HepG2 (cell line): Measurements from ENCODE around the gene MFNG. TPM values are rescaled to one million over a fixed set of nuclear protein-coding genes. Genes with fewer than 3 reads are reported as not detected.

ENCODE experiments used
- ATAC-seq: fragments of 200-7000 bp; cut with Tn5 transposase; 3 replicates; pipeline ENCODE4 v1.9.1; 2020; ENCODE audit warnings: mild to moderate bottlenecking, moderate library complexity
- BruUV-seq: library from RNA; stranded (reverse); fragments of 400-500 nt; replicated peaks from 2 replicates; lab custom pipeline; 2021; lab: Mats Ljungman, UMichigan
- CTCF ChIA-PET: fragments of 300-600 bp; formaldehyde crosslinking; extraction: SDS; loops from one replicate; lab custom pipeline; 2021; ENCODE audit warnings: low total read pairs, inconsistent platforms, low intra/inter-chr PET ratio; lab: Yijun Ruan, JAX
- POLR2A ChIA-PET: fragments of 350-600 bp; sonication (Branson Sonifier 250); formaldehyde crosslinking; loops from one replicate; lab custom pipeline; 2020; ENCODE audit warnings: antibody characterized with exemption, inconsistent platforms; lab: Yijun Ruan, JAX
- DNase-seq: peaks from one replicate; pipeline ENCODE4 v3.0.0-alpha.2; 2015; ENCODE audit warnings: low spot score
- FAIRE-seq: peaks from 3 replicates; lab custom pipeline; 2011; peaks lifted over from hg19 to GRCh38; lab: Jason Lieb, UNC
- H2AFZ ChIP-seq: one replicate; pipeline ENCODE4 v1.6.1; 2011; ENCODE audit warnings: low read length, inconsistent platforms
- H3K27ac ChIP-seq: fragments of 300-600 bp; 3 replicates; pipeline ENCODE4 v1.8.0; 2011; ENCODE audit warnings: mixed run types, mild to moderate bottlenecking, mixed read lengths, low read length, inconsistent platforms; ENCODE audit not compliant: insufficient read depth; ENCODE audit errors: extremely low read length
- H3K27me3 ChIP-seq, 2 experiments: fragments of 200-600 bp in 1 of 2; 2 replicates in 1 of 2; 3 replicates in 1 of 2; pipeline versions ENCODE4 v1.6.0 to v1.8.0; 2011; ENCODE audit warnings: low read length in 2 of 2, mild to moderate bottlenecking in 2 of 2, moderate library complexity in 2 of 2, inconsistent platforms in 1 of 2; ENCODE audit not compliant: insufficient read depth in 2 of 2, control insufficient read depth in 1 of 2
- H3K36me3 ChIP-seq, 2 experiments: fragments of 200-600 bp in 1 of 2; replicated peaks in 1 of 2; 2 replicates in 1 of 2; 3 replicates in 1 of 2; pipeline versions ENCODE4 v1.5.1 to v1.8.0; 2011; ENCODE audit warnings: low read length in 2 of 2, inconsistent platforms in 1 of 2; ENCODE audit not compliant: insufficient read depth in 2 of 2, control insufficient read depth in 1 of 2
- H3K4me1 ChIP-seq: 2 replicates; pipeline ENCODE4 v1.5.1; 2012; ENCODE audit warnings: low read length, inconsistent platforms; ENCODE audit not compliant: insufficient read depth
- H3K4me2 ChIP-seq: 2 replicates; pipeline ENCODE4 v1.6.0; 2011; ENCODE audit warnings: low read depth, low read length, inconsistent platforms
- H3K4me3 ChIP-seq, 3 experiments: fragments of 200-600 bp in 1 of 3; sonication (generic), shearing (Covaris generic) in 1 of 3; replicated peaks in 1 of 3; 2 replicates each; pipeline ENCODE4 v1.5.1; 2011 to 2016; ENCODE audit warnings: low read length in 3 of 3, inconsistent platforms in 2 of 3, low read depth in 2 of 3, mild to moderate bottlenecking in 2 of 3, control low read depth in 1 of 3, mixed read lengths in 1 of 3; ENCODE audit not compliant: insufficient read depth in 1 of 3
- H3K79me2 ChIP-seq: one replicate; pipeline ENCODE4 v1.6.1; 2011; ENCODE audit warnings: low read length, inconsistent platforms; ENCODE audit not compliant: insufficient read depth
- H3K9ac ChIP-seq: 2 replicates; pipeline ENCODE4 v1.6.0; 2011; ENCODE audit warnings: mild to moderate bottlenecking, low read depth, low read length, inconsistent platforms; ENCODE audit not compliant: insufficient read depth
- H3K9me3 ChIP-seq: 2 replicates; pipeline ENCODE4 v1.5.1; 2012; ENCODE audit warnings: mild to moderate bottlenecking, low read length
- H4K20me1 ChIP-seq: 2 replicates; pipeline ENCODE4 v1.6.0; 2011; ENCODE audit warnings: inconsistent platforms, mild to moderate bottlenecking, low read length, moderate library complexity; ENCODE audit not compliant: insufficient read depth
- AHR ChIP-seq: IDR thresholded peaks from 2 replicates; pipeline ENCODE4 v1.6.1; 2018; ENCODE audit warnings: missing genetic modification reagents, missing compliant biosample characterization
- ATF3 ChIP-seq: sonication (generic); formaldehyde crosslinking; IDR thresholded peaks from 2 replicates; pipeline ENCODE4 v1.4.0; 2020; ENCODE audit warnings: missing genetic modification reagents
- ETV5 ChIP-seq: IDR thresholded peaks from 2 replicates; pipeline ENCODE4 v1.6.1; 2018; ENCODE audit warnings: missing biosample characterization, missing genetic modification reagents, inconsistent platforms, borderline replicate concordance
- NR2F1 ChIP-seq, 2 experiments: fragments of 450-650 bp in 1 of 2; formaldehyde crosslinking in 1 of 2; IDR thresholded peaks; 2 replicates each; pipeline versions ENCODE4 v1.5.0 to v1.6.1; 2016 to 2020; ENCODE audit warnings: mild to moderate bottlenecking in 1 of 2, missing compliant biosample characterization in 1 of 2, missing genetic modification reagents in 1 of 2, moderate library complexity in 1 of 2
- RNF219 ChIP-seq: sonication (generic); formaldehyde crosslinking; IDR thresholded peaks from 2 replicates; pipeline ENCODE4 v1.5.0; 2020; ENCODE audit warnings: mild to moderate bottlenecking, missing genetic modification reagents
- ZMAT5 ChIP-seq: sonication (generic); formaldehyde crosslinking; IDR thresholded peaks from 2 replicates; pipeline ENCODE4 v1.5.0; 2020; ENCODE audit warnings: mild to moderate bottlenecking, low read depth, missing genetic modification reagents, borderline replicate concordance
- ZNF18 ChIP-seq: sonication (generic); formaldehyde crosslinking; IDR thresholded peaks from 2 replicates; pipeline ENCODE4 v1.8.0; 2022; ENCODE audit warnings: mild to moderate bottlenecking, missing genetic modification reagents; ENCODE audit not compliant: insufficient replicate concordance
- ZNF253 ChIP-seq: sonication (generic); formaldehyde crosslinking; IDR thresholded peaks from 2 replicates; pipeline ENCODE4 v1.8.0; 2022; ENCODE audit warnings: mild to moderate bottlenecking, missing genetic modification reagents, borderline replicate concordance
- ZNF607 ChIP-seq: sonication (generic); formaldehyde crosslinking; IDR thresholded peaks from 2 replicates; pipeline ENCODE4 v1.5.1; 2020; ENCODE audit warnings: missing genetic modification reagents, mild to moderate bottlenecking, borderline replicate concordance
- ZNF687 ChIP-seq: sonication (generic); formaldehyde crosslinking; IDR thresholded peaks from 2 replicates; pipeline ENCODE4 v1.5.1; 2020; ENCODE audit warnings: mild to moderate bottlenecking, missing genetic modification reagents, moderate library complexity
- WGBS: methylation state at CpG from one replicate; pipeline ENCODE4 v1.1.6; 2017; ENCODE audit warnings: low lambda C conversion rate; 5-methylcytosine and 5-hydroxymethylcytosine counted together
- in situ Hi-C: cut with HindIII; loops from 2 replicates; pipeline ENCODE4 v1.10.0; 2017; ENCODE audit warnings: low pct_unique_long_range_greater_than_20kb; ENCODE audit not compliant: extremely low pct_ligation_motif_present
- intact Hi-C: fragments of 100-400 bp; cut with micrococcal nuclease; formaldehyde crosslinking; loops from one replicate; pipeline ENCODE4 v1.10.0; 2022; ENCODE audit not compliant: unreplicated experiment
- polyA plus RNA-seq, 8 experiments: library from polyadenylated mRNA; depleted of rRNA in 3 of 8; stranded (reverse) in 7 of 8; unstranded in 1 of 8; fragments of >200 nt; fragmentation: Illumina TruSeq in 4 of 8; extraction: Trizol in 4 of 8; gene quantifications; 2 replicates each; pipeline versions ENCODE4 v1.2.1 to v1.2.3, GENCODE V29; 2011 to 2016; ENCODE audit warnings: low read depth in 4 of 8, missing spikeins in 1 of 8, mixed read lengths in 1 of 8; ENCODE audit not compliant: insufficient read depth in 1 of 8
- total RNA-seq, 5 experiments: library from RNA; depleted of rRNA; stranded (reverse); fragments of >200 nt; fragmentation: Illumina TruSeq; extraction: Trizol; gene quantifications; 2 replicates each; pipeline ENCODE4 v1.2.3, GENCODE V29; 2016; ENCODE audit warnings: low read depth in 1 of 5

The MFNG gene
- total and polyA plus RNA-seq, 2 of the 13 experiments (the other 11 are each of a cell fraction or from before 2014, with no cell fraction given), result 1.0 to 11.7 TPM

- Histone ChIP-seq H3K27me3 (no peaks in the 10 kb centered on the region), H3K27ac (peak overlapping the region; percentile 97), H3K4me1 (peaks cover 78% of the 10 kb centered on the region), H3K36me3 (peaks cover 34 to 72% of the 10 kb centered on the region in 2 experiments), H3K4me3 (no peak overlapping the region), H3K4me2 (no peak overlapping the region), H4K20me1 (no peaks in the 10 kb centered on the region), H3K79me2 (peaks cover 9% of the 10 kb centered on the region), H2AFZ (no peak overlapping the region), H3K9ac (no peak overlapping the region), H3K9me3 (no peaks in the 10 kb centered on the region)
- CTCF ChIA-PET, result no interaction called here
- peak; percentile 38 for DNase-seq
- POLR2A ChIA-PET, result interaction anchor here (1.0 to 1.2 kb wide), 3 partner anchors 9 to 104 kb away, joined by 3 to 6 read pairs (median 3); no protein-coding TSS in a partner anchor
- 100% methylated on average over 3 of the region's 11 CpGs for WGBS
- in situ Hi-C loops (no loop called here), intact Hi-C loops (no loop called here)
- FAIRE-seq, result no peak
- no TSS peak for BruUV-seq
- no peak for ATAC-seq
- peak; percentile 29; the same call in 1 of the 2 replicates for TF ChIP-seq ETV5
- peak; percentile 49; the same call in 1 of the 2 replicates for TF ChIP-seq ZNF687
- peak; percentile 62; the same call in 1 of the 2 replicates for TF ChIP-seq ZNF607 (CRISPR knock-in tag)
- no peak for TF ChIP-seq ZNF18 (CRISPR knock-in tag)
- 0 out of 2 replicates have a peak, but pooled peaks have one; percentile 28 for TF ChIP-seq AHR (CRISPR knock-in tag)
- TF ChIP-seq ATF3 (CRISPR knock-in tag), result peak; percentile 49; the same call in 1 of the 2 replicates
- no peak for TF ChIP-seq ZMAT5 (CRISPR knock-in tag)
- TF ChIP-seq RNF219 (CRISPR knock-in tag), result no peak
- no peak for TF ChIP-seq ZNF253
- TF ChIP-seq NR2F1 (CRISPR knock-in tag; IDR thresholded peaks at IDR 0.05), result 0 out of 4 replicates have a peak, but pooled peaks of 1 of the 2 experiments have one; percentile 14
Observed at GRCh38 chr22:37503850-37504249, 17.7 kb upstream of the MFNG start.
